Measurements from ENCODE around the gene SALL1. TPM values are rescaled to one million over a fixed set of nuclear protein-coding genes. Genes with fewer than 3 reads are reported as not detected.

SALL1 gene
- total and polyA plus RNA-seq, 7 donors = not detected

- Histone ChIP-seq H3K27me3 (ENCODE audit: insufficient read depth in 3 of 3, low read length in 2 of 3) (peaks cover 24 to 86% (median 30%) of the 10 kb centered on the region in 3 donors), H3K36me3 (ENCODE audit: insufficient read depth in 1 of 2, low read depth in 1 of 2) (no peaks in the 10 kb centered on the region), H3K4me1 (no peaks in the 10 kb centered on the region), H3K27ac (no peak overlapping the region), H3K4me3 (no peak overlapping the region), H3K9me3 (no peaks in the 10 kb centered on the region)
- no peak for ATAC-seq
- 47 to 57% (median 57%) methylated on average over 2 of the region's 2 CpGs for WGBS, 3 donors
- TF ChIP-seq, protein P1, sequence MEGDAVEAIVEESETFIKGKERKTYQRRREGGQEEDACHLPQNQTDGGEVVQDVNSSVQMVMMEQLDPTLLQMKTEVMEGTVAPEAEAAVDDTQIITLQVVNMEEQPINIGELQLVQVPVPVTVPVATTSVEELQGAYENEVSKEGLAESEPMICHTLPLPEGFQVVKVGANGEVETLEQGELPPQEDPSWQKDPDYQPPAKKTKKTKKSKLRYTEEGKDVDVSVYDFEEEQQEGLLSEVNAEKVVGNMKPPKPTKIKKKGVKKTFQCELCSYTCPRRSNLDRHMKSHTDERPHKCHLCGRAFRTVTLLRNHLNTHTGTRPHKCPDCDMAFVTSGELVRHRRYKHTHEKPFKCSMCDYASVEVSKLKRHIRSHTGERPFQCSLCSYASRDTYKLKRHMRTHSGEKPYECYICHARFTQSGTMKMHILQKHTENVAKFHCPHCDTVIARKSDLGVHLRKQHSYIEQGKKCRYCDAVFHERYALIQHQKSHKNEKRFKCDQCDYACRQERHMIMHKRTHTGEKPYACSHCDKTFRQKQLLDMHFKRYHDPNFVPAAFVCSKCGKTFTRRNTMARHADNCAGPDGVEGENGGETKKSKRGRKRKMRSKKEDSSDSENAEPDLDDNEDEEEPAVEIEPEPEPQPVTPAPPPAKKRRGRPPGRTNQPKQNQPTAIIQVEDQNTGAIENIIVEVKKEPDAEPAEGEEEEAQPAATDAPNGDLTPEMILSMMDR (IDR thresholded peaks at IDR 0.05) = no peak
- DNase-seq = no peak
- intact Hi-C loops (cut with DNase I) = no loop called here
These were observed 5.7 kb upstream of the SALL1 start for GRCh38 chr16:51156807-51157200.

DNA sequence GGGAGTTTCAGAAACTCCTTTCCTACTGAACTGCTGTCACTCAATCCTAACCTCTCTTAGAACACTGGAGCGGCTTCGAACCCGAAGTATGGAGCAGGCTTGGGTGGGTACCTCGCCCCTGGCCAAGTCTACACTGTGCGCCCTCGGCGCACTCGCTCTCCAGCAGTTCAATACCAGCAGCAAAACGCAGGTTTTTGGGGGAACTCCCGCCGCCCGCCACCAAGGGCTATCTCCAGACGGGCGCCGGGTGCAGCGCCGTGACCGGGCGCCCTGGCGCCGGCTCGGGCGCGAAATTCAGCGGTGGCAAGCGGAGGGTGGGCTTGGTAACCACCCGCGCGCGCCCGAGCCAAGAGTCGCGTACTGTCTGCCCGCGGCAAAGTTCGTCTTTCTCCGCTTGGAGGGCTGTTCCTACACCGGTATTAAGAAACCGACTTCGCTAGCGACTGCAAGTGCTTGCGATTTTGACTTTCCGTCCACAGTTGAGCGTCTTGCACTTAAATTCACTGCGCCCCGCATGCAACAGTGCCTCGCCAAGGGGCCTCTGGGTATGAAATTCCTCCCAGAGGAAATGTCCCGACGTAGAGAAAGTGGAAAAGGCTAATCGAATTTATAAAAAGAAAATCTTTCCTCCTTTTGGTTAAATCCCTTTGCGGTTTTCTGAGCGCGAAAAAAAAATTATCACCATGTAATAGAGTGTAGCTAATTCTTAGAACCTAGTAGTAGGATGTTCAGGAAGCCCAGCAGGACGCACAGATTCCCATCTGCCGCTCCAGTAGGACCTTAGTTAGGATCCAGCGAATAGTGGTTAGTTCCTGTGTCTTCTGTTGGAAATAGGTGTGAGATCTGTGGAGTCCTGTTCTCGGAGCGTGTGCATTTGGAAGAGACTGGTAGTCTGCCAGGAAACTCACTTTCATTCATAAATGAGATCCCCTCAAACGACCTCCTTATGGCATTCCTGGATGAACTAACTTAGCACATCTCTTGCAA is 5.0 kb upstream of the SALL1 start:
- Histone ChIP-seq H3K4me1 (no peaks in the 10 kb centered on the region), H3K36me3 (ENCODE audit: insufficient read depth in 1 of 2, low read depth in 1 of 2) (no peaks in the 10 kb centered on the region), H3K4me3 (no peak overlapping the region), H3K27me3 (ENCODE audit: insufficient read depth in 3 of 3, low read length in 2 of 3) (peaks cover 26 to 92% (median 30%) of the 10 kb centered on the region in 3 donors), H3K27ac (no peak overlapping the region), H3K9me3 (no peaks in the 10 kb centered on the region)
- TF ChIP-seq, protein P1 (IDR thresholded peaks at IDR 0.05) = no peak
- 2% methylated on average over 59 of the region's 59 CpGs for WGBS, 3 donors
- ATAC-seq (no peak), DNase-seq (no peak)
- intact Hi-C loops (cut with DNase I) = no loop called here

DNA sequence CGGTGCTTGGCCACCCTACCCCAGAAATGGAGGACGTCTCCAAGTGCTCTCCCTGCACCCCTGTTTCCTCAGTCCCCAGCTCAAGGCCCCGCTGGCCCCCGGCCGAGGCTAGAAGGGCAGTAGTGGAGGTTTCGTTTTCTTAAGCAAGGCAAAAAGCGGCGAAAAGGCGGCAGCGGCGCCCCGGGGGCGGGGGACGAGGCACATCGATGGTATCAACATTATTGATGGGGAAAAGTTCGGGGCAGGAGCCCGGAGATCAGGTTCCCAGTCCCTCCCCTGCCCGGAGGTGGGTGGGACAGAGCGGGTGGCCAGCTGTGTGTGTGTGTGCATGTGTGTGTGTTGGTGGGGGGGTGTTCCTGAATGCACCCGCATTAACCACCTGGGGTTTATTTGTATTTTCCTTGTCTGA is 4.1 kb upstream of the SALL1 start:
- WGBS, 3 donors = 5 to 12% (median 8%) methylated on average over 20 of the region's 20 CpGs
- Histone ChIP-seq H3K27ac (no peak overlapping the region), H3K9me3 (no peaks in the 10 kb centered on the region), H3K4me1 (no peaks in the 10 kb centered on the region), H3K4me3 (peak overlapping the region; percentile 34), H3K27me3 (ENCODE audit: insufficient read depth in 3 of 3, low read length in 2 of 3) (peaks cover 26 to 93% (median 30%) of the 10 kb centered on the region in 3 donors), H3K36me3 (ENCODE audit: insufficient read depth in 1 of 2, low read depth in 1 of 2) (no peaks in the 10 kb centered on the region)
- DNase-seq (no peak), ATAC-seq (no peak)
- TF ChIP-seq, protein P1 (IDR thresholded peaks at IDR 0.05) = no peak
- intact Hi-C loops (cut with DNase I) = no loop called here

GRCh38 chr16:51154271-51155171 is 3.5 kb upstream of the SALL1 start:
- peak overlapping the region; percentile 34 for H3K4me3 ChIP-seq
- WGBS, 3 donors = 16 to 23% (median 21%) methylated on average over 53 to 55 of the region's 55 CpGs
- H3K4me1 ChIP-seq = no peaks in the 10 kb centered on the region
- TF ChIP-seq, protein P1 (IDR thresholded peaks at IDR 0.05) = no peak
- ATAC-seq (no peak), DNase-seq (no peak)
- H3K36me3 ChIP-seq (ENCODE audit: insufficient read depth in 1 of 2, low read depth in 1 of 2) = no peaks in the 10 kb centered on the region
- no peaks in the 10 kb centered on the region for H3K9me3 ChIP-seq
- H3K27me3 ChIP-seq (ENCODE audit: insufficient read depth in 3 of 3, low read length in 2 of 3) = peaks cover 30 to 95% (median 31%) of the 10 kb centered on the region in 3 donors
- intact Hi-C loops (cut with DNase I) = no loop called here
- H3K27ac ChIP-seq = no peak overlapping the region
